Suppressor macrophage (primary cell): ENCODE measurements around the gene ACCSL.

Source experiments
- DNase-seq, 4 experiments: peaks; one replicate each; pipeline ENCODE4 v3.0.0-alpha.2; 2020 to 2022

Gene ACCSL

GRCh38 chr11:44065161-44065661, 17.4 kb downstream of the ACCSL start:
- no peak for DNase-seq

DNA sequence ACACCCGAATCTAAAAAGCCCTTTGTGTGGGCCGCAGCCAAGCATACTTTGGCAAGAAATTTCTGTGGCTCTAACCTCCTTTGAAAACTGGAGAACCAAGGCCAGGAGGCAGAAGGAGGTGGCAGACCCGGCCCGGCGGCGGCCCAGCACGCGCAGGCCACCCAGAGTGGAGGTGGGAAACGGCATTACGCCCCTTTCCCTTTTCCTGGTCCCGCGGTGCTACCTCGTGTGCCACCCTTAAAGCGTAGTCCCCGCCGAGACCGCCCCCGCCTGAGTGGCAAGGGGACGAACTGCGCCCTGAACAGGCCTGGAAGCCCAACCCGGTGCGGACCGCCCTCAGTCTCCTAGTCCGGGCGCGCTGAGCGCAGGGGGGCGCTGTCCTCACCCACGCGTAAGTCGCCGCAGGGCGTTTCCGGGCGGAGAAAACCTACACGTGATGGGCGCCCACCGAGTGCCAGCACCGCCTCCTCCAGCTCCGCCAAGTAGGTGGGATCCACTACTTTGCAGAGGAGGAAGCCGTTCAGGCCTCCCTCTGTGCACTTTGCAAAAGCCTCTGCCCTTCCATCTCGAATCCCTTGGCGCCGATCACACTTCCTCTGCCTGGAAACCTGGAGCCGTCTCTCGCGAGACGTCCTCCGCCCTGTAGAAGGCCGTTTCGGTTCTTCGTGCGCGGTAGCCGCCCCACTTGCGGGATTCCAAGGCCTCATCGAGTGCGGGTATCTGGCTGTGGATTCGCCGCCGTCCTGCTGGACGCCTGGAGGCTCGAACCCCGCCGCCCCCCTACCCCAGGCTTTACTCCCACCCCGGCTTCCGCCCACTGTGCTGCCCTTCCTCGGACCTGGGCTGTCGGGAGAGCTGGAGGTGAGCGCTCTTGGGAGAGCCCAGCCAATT, 18.3 kb downstream of the ACCSL start, which contains the start of gene ACCS:
ACCS (plus strand) TSS at position 430 of the 891 bp plus-strand sequence. CDS start 1,358 bp downstream, outside the sequence.
- DNase-seq, result peak; percentile 93 to 97 (median 94)

DNA sequence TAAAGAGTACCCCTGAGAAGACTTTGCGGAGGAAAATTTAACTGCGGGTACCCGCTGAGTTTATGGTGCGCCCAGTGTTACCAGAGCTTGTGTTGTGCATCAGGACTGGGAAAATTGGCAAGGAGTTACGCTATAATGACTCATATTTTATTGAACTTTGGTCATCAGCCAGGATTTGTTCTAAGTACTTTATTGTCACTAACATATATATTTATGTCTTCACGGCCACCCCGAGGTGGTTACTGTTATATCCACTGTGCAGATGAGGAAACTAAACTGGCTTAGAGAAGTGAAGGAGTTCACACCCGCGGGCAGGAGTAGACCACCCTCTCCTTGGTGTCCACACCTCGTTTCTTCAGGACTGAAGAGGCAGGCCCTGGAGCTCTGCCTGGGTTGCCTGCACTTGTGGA, 19.0 kb downstream of the ACCSL start:
- peak; percentile 31 to 54 (median 39) for DNase-seq

DNA sequence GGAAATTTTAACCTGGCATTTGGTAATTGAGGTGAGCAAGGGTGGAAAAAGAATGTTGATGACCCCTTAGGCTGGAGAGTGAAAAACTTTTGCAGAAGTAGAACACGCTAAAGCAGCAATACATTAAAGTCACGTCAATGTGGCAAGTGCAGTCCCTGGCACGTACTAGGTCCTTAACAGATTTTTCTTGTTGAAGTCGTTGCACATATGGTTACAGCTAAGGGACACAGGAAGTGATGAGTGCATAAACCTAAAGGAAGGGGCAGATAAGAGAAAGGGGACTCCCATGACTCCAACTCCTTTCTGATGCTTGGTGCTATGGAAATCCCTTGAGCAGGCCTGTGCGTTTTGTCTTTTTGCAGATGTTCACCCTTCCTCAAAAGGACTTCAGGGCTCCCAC, 19.5 kb downstream of the ACCSL start:
- peak; percentile 50 to 75 (median 58) for DNase-seq

DNA sequence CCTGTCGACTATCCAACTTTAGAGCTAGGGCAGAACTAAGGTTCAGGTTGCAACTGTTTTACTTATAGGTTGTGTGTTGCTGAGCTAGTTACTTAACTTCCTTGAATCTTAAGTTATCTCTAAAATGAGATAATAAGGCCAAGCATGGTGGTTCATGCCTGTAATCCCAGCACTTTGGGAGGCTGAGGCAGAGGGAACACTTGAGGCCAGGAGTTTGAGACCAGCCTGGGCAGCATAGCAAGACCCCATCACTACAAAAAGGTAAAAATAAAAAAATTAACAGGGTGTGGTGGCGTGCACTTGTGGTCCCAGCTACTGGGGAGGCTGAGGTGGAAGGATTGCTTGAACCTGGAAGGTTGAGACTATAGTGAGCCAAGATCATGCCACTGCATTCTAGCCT, 20.4 kb downstream of the ACCSL start:
- no peak for DNase-seq

GRCh38 chr11:44071157-44071556, 23.4 kb downstream of the ACCSL start:
- no peak for DNase-seq

GRCh38 chr11:44072757-44073658, 25.2 kb downstream of the ACCSL start:
- no peak for DNase-seq

DNA sequence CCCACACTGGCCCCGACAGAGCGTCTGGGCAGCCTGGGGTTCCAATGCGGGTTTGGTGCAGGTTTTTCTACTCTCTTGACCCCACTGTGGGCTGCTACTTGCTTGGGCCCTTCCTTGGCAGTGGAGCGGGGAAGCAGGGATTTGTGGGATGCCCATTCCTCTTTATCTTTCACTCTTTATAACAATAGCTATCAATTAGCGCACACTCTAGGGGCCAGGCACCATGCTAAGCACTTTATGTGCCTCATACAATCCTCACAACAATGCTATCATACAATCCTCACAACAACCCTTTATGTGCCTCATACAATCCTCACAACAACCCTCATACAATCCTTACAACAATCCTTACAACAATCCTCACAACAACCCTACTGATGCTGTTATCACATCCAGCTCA, 31.0 kb downstream of the ACCSL start:
- DNase-seq, result no peak

DNA sequence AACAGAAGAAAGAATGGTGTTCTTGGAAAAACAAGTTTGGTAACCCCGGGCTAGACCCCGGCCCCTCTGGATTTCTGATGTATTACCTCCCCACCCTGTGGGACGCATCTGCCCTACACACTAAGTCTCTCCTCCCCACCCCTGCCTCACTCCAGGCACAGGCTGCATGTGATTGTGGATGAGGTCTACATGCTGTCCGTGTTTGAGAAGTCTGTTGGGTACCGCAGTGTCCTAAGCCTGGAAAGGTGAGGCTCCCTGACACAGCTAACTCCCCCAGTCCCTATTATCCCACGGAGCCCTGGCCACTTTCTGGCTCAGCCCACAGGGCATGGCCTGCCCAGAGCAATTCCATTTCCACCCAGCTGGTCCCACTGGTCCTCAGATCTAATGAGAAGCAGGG, 31.6 kb downstream of the ACCSL start:
- DNase-seq, result no peak

- no peak for DNase-seq
Measured at GRCh38 chr11:44080951-44081350, 33.2 kb downstream of the ACCSL start.

DNA sequence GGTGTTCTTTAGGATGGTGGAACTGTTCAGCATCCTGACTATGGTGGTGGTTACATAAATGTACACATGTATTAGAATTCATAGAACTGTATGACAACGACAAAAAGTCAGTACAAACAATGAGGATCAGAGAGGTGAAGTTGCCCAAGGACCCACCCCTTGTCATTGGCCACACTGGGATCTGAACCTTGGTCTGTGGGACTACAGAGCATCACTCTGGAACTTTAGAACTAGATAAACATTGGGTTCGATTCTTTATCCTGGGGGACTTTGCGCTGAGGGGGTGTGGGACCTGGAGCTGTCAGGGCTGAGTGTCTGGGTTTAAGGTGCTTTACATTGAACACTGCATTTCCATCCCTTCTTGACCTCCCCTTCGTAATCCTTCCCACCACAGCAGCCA, 34.9 kb downstream of the ACCSL start:
- DNase-seq, result no peak

DNA sequence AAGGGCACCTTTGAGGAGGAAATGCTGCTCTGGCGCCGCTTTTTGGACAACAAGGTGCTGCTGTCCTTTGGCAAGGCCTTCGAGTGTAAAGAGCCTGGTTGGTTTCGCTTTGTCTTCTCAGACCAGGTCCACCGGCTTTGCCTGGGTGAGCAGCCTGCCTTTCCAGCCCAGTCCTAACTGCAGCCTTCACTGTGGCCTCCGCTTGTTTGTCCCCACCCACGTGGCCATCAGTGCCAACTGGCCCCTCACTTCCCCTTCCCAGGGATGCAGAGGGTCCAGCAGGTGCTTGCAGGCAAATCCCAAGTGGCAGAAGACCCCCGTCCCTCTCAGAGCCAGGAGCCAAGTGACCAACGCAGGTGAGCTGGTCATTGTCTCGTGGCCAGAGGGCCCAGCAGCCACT, 35.7 kb downstream of the ACCSL start:
- DNase-seq, result no peak

- no peak for DNase-seq
Measured at GRCh38 chr11:44083906-44084305, 36.1 kb downstream of the ACCSL start.

GRCh38 chr11:44085330-44085729, 37.5 kb downstream of the ACCSL start:
- DNase-seq, result no peak

GRCh38 chr11:44088377-44088776, 40.6 kb downstream of the ACCSL start:
- DNase-seq, result no peak

DNA sequence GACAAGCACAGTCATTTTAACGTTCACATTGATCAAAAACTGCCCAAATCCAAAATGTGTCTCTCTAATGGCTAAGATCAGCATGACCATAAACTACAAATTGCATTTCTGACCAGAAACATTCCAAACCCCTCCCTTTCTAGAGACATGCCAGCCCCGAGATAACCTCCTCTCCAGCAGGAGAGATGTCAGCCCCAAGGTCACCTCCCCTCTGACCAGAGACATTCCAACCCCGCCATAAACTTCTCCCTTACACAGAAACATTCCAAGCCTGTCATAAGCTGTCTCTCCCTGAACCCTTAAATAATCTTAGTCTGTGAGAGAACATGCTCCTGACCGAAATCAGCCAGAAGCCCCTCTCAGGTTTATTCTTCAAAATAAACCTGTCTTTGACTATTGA, 41.1 kb downstream of the ACCSL start:
- no peak for DNase-seq

- no peak for DNase-seq
Measured at GRCh38 chr11:44090539-44090938, 42.8 kb downstream of the ACCSL start.

GRCh38 chr11:44094260-44094868, 46.6 kb downstream of the ACCSL start:
- DNase-seq, result peak; percentile 88 to 94 (median 88)

DNA sequence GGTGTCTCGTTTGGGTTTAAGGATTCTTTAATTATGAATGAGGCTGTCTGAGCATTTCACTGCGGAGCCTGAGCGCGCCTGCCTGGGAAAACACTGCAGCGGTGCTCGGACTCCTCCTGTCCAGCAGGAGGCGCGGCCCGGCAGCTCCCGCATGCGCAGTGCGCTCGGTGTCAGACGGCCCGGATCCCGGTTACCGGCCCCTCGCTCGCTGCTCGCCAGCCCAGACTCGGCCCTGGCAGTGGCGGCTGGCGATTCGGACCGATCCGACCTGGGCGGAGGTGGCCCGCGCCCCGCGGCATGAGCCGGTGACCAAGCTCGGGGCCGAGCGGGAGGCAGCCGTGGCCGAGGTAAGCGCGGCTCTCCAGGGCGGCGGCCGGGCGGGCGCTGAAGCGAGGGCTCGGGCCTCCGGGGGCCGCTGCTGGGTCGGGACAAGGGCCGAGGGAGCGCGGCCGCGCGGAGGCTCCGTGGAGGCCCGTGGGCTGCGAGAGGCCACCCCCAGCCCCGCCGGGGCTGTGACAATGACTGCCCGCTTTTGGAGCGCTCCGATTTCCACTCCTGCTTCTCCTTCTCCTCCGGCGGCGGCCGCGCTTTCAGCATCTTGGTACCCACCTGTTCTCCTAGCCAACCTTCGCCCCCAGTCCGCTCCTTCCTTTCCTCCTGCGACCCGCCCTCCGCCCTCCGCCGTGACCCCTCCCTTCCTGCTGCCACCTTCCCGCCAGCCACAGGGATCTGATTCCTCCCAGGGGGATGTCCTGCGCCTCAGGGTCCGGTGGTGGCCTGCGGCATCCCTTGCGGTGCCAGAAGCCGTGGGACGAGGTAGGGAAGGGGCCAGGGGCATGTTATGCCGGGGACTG, 48.0 kb downstream of the ACCSL start, which contains the start of gene EXT2:
EXT2 (plus strand) TSS at position 173 of the 854 bp plus-strand sequence. CDS start 12,035 bp downstream, outside the sequence.
- DNase-seq, result peak; percentile 88 to 94 (median 92)

DNA sequence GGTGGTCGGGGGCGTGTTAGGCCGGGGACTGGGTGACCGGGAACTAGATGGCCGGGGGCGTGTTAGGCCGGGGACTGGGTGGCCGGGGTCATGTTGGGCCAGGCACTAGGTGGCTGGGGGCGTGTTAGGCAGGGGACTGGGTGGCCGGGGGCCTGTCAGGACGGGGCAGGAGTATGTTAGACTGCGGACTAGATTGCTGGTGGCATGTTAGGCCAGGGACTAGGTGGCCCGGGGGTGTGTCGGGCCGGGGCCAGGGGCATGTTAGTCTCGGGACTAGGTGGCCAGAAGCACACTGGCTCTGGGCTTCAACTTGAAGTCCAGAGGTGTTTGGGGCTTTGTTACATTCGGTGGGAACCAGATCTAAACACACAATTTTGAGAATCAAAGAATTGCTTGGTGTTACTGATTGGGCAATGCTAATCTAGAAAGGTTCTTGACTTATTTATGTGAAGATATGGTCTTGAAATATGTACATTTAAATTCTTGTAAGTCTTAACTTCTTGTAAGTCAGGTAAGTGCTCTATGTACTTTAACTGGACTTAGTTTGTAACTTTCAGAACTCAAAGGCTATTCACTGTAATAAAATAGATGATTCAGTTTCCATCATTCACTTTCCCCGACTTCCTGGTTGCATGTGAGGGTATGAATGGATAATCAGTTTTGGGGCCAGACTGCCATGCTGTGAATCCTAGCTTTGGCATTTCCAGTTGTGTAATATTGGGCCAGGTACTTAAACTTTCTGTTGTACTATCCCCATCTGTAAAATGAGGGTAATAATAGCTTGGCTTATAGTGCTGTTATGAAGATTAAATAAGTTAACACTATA, 48.8 kb downstream of the ACCSL start:
- peak in 1 of 4 experiments; percentile 10 for DNase-seq

DNA sequence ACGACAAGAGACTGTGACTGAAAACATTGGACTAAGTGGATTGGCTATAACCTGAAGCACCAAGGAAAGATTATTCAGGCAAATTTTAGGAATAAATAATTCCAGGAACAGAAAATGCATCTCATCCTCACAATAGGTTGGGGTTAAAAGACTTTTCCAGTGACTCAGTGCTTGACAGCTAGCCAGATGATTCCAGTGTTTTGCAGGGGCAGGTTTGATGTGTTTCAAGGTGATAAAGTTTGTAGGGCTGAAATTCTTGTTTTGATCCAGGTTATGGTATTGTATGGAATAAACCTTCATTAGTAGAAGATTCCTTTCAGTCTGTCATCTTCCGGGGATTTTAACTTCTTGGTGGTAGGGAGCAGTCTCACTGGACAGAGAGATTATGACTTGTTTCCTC, 50.0 kb downstream of the ACCSL start:
- DNase-seq, result no peak
